Adrenal gland (tissue), 5 donors: ENCODE results near the gene ANO2.

ENCODE experiments used
- POLR2A ChIP-seq, 2 donors: fragments of 450-650 bp; IDR thresholded peaks; one replicate each; pipeline ENCODE4 v1.6.1; 2017; ENCODE audit warnings: antibody characterized with exemption in 2 of 2, mild to moderate bottlenecking in 2 of 2, moderate library complexity in 1 of 2
- TF ChIP-seq, protein P1 (sequence below), 6 experiments: fragments of 450-650 bp in 4 of 6; fragments of 200-600 bp in 2 of 6; sonication (generic) in 1 of 6; IDR thresholded peaks; 1 replicate in 5 of 6; 2 replicates in 1 of 6; pipeline versions ENCODE4 v1.5.1 to v1.8.0; 2016 to 2021; ENCODE audit warnings: antibody characterized with exemption in 6 of 6, mild to moderate bottlenecking in 2 of 6, moderate library complexity in 1 of 6
- donor health status: DM: no; HTN: no; CAD: no.

DNA sequence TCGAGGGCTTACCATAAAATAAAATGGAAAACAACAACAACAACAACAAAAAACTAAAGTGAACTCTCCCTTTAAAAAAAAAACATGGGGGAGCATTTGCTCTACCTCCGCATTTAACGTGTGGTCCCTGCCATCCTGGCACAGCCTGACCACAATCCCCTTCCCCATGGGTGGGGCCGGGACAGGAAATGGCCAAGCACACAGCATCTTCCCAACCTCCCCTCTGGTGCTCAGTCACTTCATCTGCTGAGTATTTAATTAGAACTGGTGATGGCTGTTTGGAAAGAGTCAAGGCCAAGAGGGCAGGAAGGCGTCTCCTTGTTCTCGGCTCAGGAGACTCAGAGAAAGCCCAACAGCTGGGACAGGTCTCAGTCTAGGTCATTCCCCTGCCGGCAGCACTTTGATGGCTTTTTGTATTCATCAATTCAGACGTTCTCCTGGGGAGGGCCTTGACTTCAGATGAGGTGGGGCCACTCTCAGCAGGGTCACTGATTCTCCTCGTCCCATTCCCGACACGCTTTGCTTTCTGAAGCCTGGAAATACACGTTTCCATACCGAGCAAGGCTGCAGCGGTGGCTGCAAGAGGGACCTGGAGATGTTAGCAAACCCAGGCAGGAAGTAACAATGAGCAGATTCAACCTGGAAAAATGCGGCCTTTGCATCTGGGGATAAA is 44.4 kb downstream of the ANO2 start:
- TF ChIP-seq, protein P1, sequence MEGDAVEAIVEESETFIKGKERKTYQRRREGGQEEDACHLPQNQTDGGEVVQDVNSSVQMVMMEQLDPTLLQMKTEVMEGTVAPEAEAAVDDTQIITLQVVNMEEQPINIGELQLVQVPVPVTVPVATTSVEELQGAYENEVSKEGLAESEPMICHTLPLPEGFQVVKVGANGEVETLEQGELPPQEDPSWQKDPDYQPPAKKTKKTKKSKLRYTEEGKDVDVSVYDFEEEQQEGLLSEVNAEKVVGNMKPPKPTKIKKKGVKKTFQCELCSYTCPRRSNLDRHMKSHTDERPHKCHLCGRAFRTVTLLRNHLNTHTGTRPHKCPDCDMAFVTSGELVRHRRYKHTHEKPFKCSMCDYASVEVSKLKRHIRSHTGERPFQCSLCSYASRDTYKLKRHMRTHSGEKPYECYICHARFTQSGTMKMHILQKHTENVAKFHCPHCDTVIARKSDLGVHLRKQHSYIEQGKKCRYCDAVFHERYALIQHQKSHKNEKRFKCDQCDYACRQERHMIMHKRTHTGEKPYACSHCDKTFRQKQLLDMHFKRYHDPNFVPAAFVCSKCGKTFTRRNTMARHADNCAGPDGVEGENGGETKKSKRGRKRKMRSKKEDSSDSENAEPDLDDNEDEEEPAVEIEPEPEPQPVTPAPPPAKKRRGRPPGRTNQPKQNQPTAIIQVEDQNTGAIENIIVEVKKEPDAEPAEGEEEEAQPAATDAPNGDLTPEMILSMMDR (IDR thresholded peaks at IDR 0.05) = no peak
- no peak for TF ChIP-seq POLR2A (IDR thresholded peaks at IDR 0.05)
